ENCODE data around the gene SMAD6.

SMAD6 gene

GRCh38 chr15:66702035-66702786, at the start of gene SMAD6:
Gene SMAD6 (plus strand): TSS chr15:66702236. CDS start chr15:66703259, 1,023 bp downstream.
- DNase-seq (ENCODE audit: low read depth in 2 of 2, low spot score in 1 of 2), result peak; percentile 29 to 35

GRCh38 chr15:66652806-66653205, 49.2 kb upstream of the SMAD6 start:
- no peak for DNase-seq (ENCODE audit: low read depth in 2 of 2, low spot score in 1 of 2)

GRCh38 chr15:66653398-66653797, 48.6 kb upstream of the SMAD6 start:
- DNase-seq (ENCODE audit: low read depth in 2 of 2, low spot score in 1 of 2), result no peak

GRCh38 chr15:66653852-66654251, 48.2 kb upstream of the SMAD6 start:
- DNase-seq (ENCODE audit: low read depth in 2 of 2, low spot score in 1 of 2), result no peak

GRCh38 chr15:66654361-66654738, 47.7 kb upstream of the SMAD6 start:
- DNase-seq (ENCODE audit: low read depth in 2 of 2, low spot score in 1 of 2), result no peak

- no peak for DNase-seq (ENCODE audit: low read depth in 2 of 2, low spot score in 1 of 2)
Measured at GRCh38 chr15:66654739-66655375, 47.2 kb upstream of the SMAD6 start.

- no peak for DNase-seq (ENCODE audit: low read depth in 2 of 2, low spot score in 1 of 2)
Measured at GRCh38 chr15:66655511-66655910, 46.5 kb upstream of the SMAD6 start.

- no peak for DNase-seq (ENCODE audit: low read depth in 2 of 2, low spot score in 1 of 2)
Measured at GRCh38 chr15:66655997-66656396, 46.0 kb upstream of the SMAD6 start.

GRCh38 chr15:66657185-66658020, 44.6 kb upstream of the SMAD6 start:
- DNase-seq (ENCODE audit: low read depth in 2 of 2, low spot score in 1 of 2), result no peak

- no peak for DNase-seq (ENCODE audit: low read depth in 2 of 2, low spot score in 1 of 2)
Measured at GRCh38 chr15:66658044-66658443, 44.0 kb upstream of the SMAD6 start.

GRCh38 chr15:66658855-66659254, 43.2 kb upstream of the SMAD6 start:
- DNase-seq (ENCODE audit: low read depth in 2 of 2, low spot score in 1 of 2), result no peak

GRCh38 chr15:66659384-66659783, 42.7 kb upstream of the SMAD6 start:
- no peak for DNase-seq (ENCODE audit: low read depth in 2 of 2, low spot score in 1 of 2)

GRCh38 chr15:66661432-66662096, 40.5 kb upstream of the SMAD6 start:
- no peak for DNase-seq (ENCODE audit: low read depth in 2 of 2, low spot score in 1 of 2)

GRCh38 chr15:66662522-66662921, 39.5 kb upstream of the SMAD6 start:
- no peak for DNase-seq (ENCODE audit: low read depth in 2 of 2, low spot score in 1 of 2)

GRCh38 chr15:66663664-66664063, 38.4 kb upstream of the SMAD6 start:
- no peak for DNase-seq (ENCODE audit: low read depth in 2 of 2, low spot score in 1 of 2)

- no peak for DNase-seq (ENCODE audit: low read depth in 2 of 2, low spot score in 1 of 2)
Measured at GRCh38 chr15:66670175-66670574, 31.9 kb upstream of the SMAD6 start.

GRCh38 chr15:66670762-66671580, 31.1 kb upstream of the SMAD6 start:
- no peak for DNase-seq (ENCODE audit: low read depth in 2 of 2, low spot score in 1 of 2)

GRCh38 chr15:66672867-66673266, 29.2 kb upstream of the SMAD6 start:
- no peak for DNase-seq (ENCODE audit: low read depth in 2 of 2, low spot score in 1 of 2)

- no peak for DNase-seq (ENCODE audit: low read depth in 2 of 2, low spot score in 1 of 2)
Measured at GRCh38 chr15:66673410-66674322, 28.4 kb upstream of the SMAD6 start.

All from stimulated activated CD8-positive, alpha-beta memory T cell treated with anti-CD3 and anti-CD28 coated beads, Interleukin-4, amount 100 ng/mL, for 4 hours (primary cell).